WTC11 (cell line): Measurements from ENCODE around the gene METTL6. TPM values are rescaled to one million over a fixed set of nuclear protein-coding genes. Genes with fewer than 3 reads are reported as not detected.

Experiments
- ATAC-seq: fragments of 200-7000 bp; cut with Tn5 transposase; 2 replicates; pipeline ENCODE4 v1.10.0; 2021; ENCODE audit warnings: mild to moderate bottlenecking, moderate library complexity
- CTCF ChIA-PET: fragments of 300-600 bp; sonication (Branson Sonifier 250); formaldehyde crosslinking; loops from one replicate; lab custom pipeline; 2021; ENCODE audit warnings: antibody characterized with exemption; lab: Charles Lee
- POLR2A ChIA-PET: fragments of 350-600 bp; sonication (Branson Sonifier 250); formaldehyde crosslinking; loops from one replicate; lab custom pipeline; 2021; ENCODE audit warnings: antibody characterized with exemption; lab: Charles Lee
- DNase-seq: peaks from one replicate; pipeline ENCODE4 v3.0.0; 2021; ENCODE audit warnings: low spot score
- H3K27ac Mint-ChIP-seq: 2 replicates; pipeline ENCODE4 v1.8.0; 2021; ENCODE audit warnings: mixed read lengths
- H3K27me3 Mint-ChIP-seq: 2 replicates; pipeline ENCODE4 v1.8.0; 2021; ENCODE audit warnings: low read depth, mild to moderate bottlenecking, moderate library complexity, mixed read lengths
- H3K36me3 Mint-ChIP-seq: 2 replicates; pipeline ENCODE4 v1.8.0; 2021; ENCODE audit warnings: mixed read lengths
- H3K4me1 Mint-ChIP-seq: 2 replicates; pipeline ENCODE4 v1.8.0; 2022; ENCODE audit warnings: mixed read lengths
- H3K4me3 Mint-ChIP-seq: 2 replicates; pipeline ENCODE4 v1.8.0; 2021; ENCODE audit warnings: mild to moderate bottlenecking, moderate library complexity, mixed read lengths
- H3K9me3 Mint-ChIP-seq: 2 replicates; pipeline ENCODE4 v1.8.0; 2021; ENCODE audit warnings: mixed read lengths
- CREB1 ChIP-seq: sonication (generic); formaldehyde crosslinking; IDR thresholded peaks from 2 replicates; pipeline ENCODE4 v1.8.0; 2023; ENCODE audit warnings: mild to moderate bottlenecking, missing genetic modification reagents
- FOXK1 ChIP-seq: sonication (generic); formaldehyde crosslinking; IDR thresholded peaks from 2 replicates; pipeline ENCODE4 v1.8.0; 2022; ENCODE audit warnings: mild to moderate bottlenecking, moderate library complexity, missing genetic modification reagents
- FOXP1 ChIP-seq: sonication (generic); formaldehyde crosslinking; IDR thresholded peaks from 2 replicates; pipeline ENCODE4 v1.8.0; 2022; ENCODE audit warnings: missing genetic modification reagents, mild to moderate bottlenecking, moderate library complexity, borderline replicate concordance
- MYBL2 ChIP-seq: sonication (generic); formaldehyde crosslinking; IDR thresholded peaks from 2 replicates; pipeline ENCODE4 v1.8.1; 2023; ENCODE audit warnings: mild to moderate bottlenecking, moderate library complexity, missing genetic modification reagents
- NFYB ChIP-seq: sonication (generic); formaldehyde crosslinking; conservative IDR thresholded peaks from 2 replicates; pipeline ENCODE4 v1.8.0; 2022; ENCODE audit warnings: low read depth, missing genetic modification reagents
- NR3C1 ChIP-seq: sonication (generic); formaldehyde crosslinking; conservative IDR thresholded peaks from 2 replicates; pipeline ENCODE4 v1.8.1; 2023; ENCODE audit warnings: low read depth, mild to moderate bottlenecking, missing genetic modification reagents
- OVOL2 ChIP-seq: fragments of 250-450 bp; sonication (Bioruptor Pico); IDR thresholded peaks from 2 replicates; pipeline ENCODE4 v1.9.0; 2021; ENCODE audit warnings: mild to moderate bottlenecking, borderline replicate concordance
- PRRX2 ChIP-seq: fragments of 250-450 bp; sonication (Bioruptor Pico); IDR thresholded peaks from 2 replicates; pipeline ENCODE4 v1.8.0; 2021; ENCODE audit warnings: mild to moderate bottlenecking
- RORB ChIP-seq: fragments of 250-450 bp; sonication (Bioruptor Pico); IDR thresholded peaks from 2 replicates; pipeline ENCODE4 v1.9.0; 2021; ENCODE audit warnings: mild to moderate bottlenecking
- ZNF219 ChIP-seq: sonication (generic); formaldehyde crosslinking; IDR thresholded peaks from 2 replicates; pipeline ENCODE4 v1.8.0; 2023; ENCODE audit warnings: missing genetic modification reagents, mild to moderate bottlenecking, borderline replicate concordance
- ZNF263 ChIP-seq: sonication (generic); formaldehyde crosslinking; IDR thresholded peaks from 2 replicates; pipeline ENCODE4 v1.8.1; 2022; ENCODE audit warnings: low read depth, mild to moderate bottlenecking, moderate library complexity, missing genetic modification reagents
- ZNF671 ChIP-seq: fragments of 250-450 bp; sonication (Bioruptor Pico); IDR thresholded peaks from 2 replicates; pipeline ENCODE4 v1.8.0; 2021; ENCODE audit warnings: mild to moderate bottlenecking
- total RNA-seq: library from RNA; stranded (reverse); gene quantifications from 3 replicates; pipeline ENCODE4 v1.2.3, GENCODE V29; 2021
- TF ChIP-seq, protein P1 (sequence below): sonication (generic); formaldehyde crosslinking; IDR thresholded peaks from 2 replicates; pipeline ENCODE4 v1.8.1; 2023; ENCODE audit warnings: mild to moderate bottlenecking, missing genetic modification reagents
- TF ChIP-seq, protein P2 (sequence below): sonication (generic); formaldehyde crosslinking; IDR thresholded peaks from 2 replicates; pipeline ENCODE4 v1.8.0; 2023; ENCODE audit warnings: mild to moderate bottlenecking, missing genetic modification reagents
- TF ChIP-seq, protein P3 (sequence below): fragments of 250-450 bp; sonication (Bioruptor Pico); IDR thresholded peaks from 2 replicates; pipeline ENCODE4 v1.9.0; 2021; ENCODE audit warnings: mild to moderate bottlenecking
- TF ChIP-seq, protein P4 (sequence below): sonication (generic); formaldehyde crosslinking; conservative IDR thresholded peaks from 2 replicates; pipeline ENCODE4 v1.8.1; 2022; ENCODE audit warnings: mild to moderate bottlenecking, missing genetic modification reagents
- TF ChIP-seq, protein P5 (sequence below): sonication (generic); formaldehyde crosslinking; IDR thresholded peaks from 2 replicates; pipeline ENCODE4 v1.8.1; 2022; ENCODE audit warnings: missing genetic modification reagents, borderline replicate concordance
- TF ChIP-seq, protein P6 (sequence below): sonication (generic); formaldehyde crosslinking; IDR thresholded peaks from 2 replicates; pipeline ENCODE4 v1.8.1; 2022; ENCODE audit warnings: low read depth, mild to moderate bottlenecking, moderate library complexity, missing genetic modification reagents, borderline replicate concordance

The METTL6 gene
- total RNA-seq, 1 experiment from 2014 or later, result 13.7 TPM

DNA sequence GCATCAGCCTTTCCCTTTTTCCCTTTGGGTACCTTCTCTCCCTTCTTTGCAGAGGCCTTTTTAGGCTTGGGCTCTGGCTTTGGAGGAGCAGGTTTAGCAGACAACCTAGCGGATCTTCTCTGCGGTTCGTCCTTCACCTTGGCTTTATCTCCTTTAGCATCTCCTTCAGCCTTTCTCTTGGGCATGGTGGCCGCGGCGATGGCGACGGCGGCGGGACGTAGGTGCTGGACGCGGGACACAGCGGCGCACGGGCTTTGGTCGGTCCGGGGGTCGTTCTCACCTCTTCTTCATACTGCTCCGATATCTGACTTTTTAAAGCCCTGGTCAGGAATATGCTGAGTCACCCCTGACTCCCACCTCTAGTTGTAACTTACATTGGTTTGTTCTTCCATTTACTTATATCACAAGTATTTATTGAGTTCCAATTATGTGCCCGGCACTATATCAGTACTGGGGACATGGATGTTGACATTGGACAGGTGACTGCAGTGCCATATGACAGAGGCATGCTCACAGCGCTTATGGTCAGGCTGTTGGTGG lies 51.8 kb downstream of the METTL6 start:
- no peak for ATAC-seq
- H3K27me3 Mint-ChIP-seq, result peaks cover 2% of the 10 kb centered on the region; the same call in 1 of the 2 replicates
- H3K4me1 Mint-ChIP-seq, result peaks cover 5% of the 10 kb centered on the region; the same call in 1 of the 2 replicates
- H3K27ac Mint-ChIP-seq, result peak overlapping the region; percentile 4; the same call in 1 of the 2 replicates
- no peaks in the 10 kb centered on the region for H3K9me3 Mint-ChIP-seq
- no peak overlapping the region for H3K4me3 Mint-ChIP-seq
- no peaks in the 10 kb centered on the region for H3K36me3 Mint-ChIP-seq
- POLR2A ChIA-PET, result no interaction called here
- no peak for DNase-seq
- CTCF ChIA-PET, result no interaction called here
- no peak for TF ChIP-seq ZNF671 (CRISPR knock-in tag)
- no peak for TF ChIP-seq NFYB (CRISPR knock-in tag)
- TF ChIP-seq CREB1 (CRISPR knock-in tag), result no peak
- no peak for TF ChIP-seq RORB
- no peak for TF ChIP-seq FOXK1 (CRISPR knock-in tag)
- TF ChIP-seq FOXP1, result no peak
- TF ChIP-seq, protein P1, sequence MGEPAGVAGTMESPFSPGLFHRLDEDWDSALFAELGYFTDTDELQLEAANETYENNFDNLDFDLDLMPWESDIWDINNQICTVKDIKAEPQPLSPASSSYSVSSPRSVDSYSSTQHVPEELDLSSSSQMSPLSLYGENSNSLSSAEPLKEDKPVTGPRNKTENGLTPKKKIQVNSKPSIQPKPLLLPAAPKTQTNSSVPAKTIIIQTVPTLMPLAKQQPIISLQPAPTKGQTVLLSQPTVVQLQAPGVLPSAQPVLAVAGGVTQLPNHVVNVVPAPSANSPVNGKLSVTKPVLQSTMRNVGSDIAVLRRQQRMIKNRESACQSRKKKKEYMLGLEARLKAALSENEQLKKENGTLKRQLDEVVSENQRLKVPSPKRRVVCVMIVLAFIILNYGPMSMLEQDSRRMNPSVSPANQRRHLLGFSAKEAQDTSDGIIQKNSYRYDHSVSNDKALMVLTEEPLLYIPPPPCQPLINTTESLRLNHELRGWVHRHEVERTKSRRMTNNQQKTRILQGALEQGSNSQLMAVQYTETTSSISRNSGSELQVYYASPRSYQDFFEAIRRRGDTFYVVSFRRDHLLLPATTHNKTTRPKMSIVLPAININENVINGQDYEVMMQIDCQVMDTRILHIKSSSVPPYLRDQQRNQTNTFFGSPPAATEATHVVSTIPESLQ (CRISPR knock-in tag), result no peak
- TF ChIP-seq, protein P2, sequence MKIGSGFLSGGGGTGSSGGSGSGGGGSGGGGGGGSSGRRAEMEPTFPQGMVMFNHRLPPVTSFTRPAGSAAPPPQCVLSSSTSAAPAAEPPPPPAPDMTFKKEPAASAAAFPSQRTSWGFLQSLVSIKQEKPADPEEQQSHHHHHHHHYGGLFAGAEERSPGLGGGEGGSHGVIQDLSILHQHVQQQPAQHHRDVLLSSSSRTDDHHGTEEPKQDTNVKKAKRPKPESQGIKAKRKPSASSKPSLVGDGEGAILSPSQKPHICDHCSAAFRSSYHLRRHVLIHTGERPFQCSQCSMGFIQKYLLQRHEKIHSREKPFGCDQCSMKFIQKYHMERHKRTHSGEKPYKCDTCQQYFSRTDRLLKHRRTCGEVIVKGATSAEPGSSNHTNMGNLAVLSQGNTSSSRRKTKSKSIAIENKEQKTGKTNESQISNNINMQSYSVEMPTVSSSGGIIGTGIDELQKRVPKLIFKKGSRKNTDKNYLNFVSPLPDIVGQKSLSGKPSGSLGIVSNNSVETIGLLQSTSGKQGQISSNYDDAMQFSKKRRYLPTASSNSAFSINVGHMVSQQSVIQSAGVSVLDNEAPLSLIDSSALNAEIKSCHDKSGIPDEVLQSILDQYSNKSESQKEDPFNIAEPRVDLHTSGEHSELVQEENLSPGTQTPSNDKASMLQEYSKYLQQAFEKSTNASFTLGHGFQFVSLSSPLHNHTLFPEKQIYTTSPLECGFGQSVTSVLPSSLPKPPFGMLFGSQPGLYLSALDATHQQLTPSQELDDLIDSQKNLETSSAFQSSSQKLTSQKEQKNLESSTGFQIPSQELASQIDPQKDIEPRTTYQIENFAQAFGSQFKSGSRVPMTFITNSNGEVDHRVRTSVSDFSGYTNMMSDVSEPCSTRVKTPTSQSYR (CRISPR knock-in tag), result no peak
- no peak for TF ChIP-seq PRRX2
- TF ChIP-seq, protein P3, sequence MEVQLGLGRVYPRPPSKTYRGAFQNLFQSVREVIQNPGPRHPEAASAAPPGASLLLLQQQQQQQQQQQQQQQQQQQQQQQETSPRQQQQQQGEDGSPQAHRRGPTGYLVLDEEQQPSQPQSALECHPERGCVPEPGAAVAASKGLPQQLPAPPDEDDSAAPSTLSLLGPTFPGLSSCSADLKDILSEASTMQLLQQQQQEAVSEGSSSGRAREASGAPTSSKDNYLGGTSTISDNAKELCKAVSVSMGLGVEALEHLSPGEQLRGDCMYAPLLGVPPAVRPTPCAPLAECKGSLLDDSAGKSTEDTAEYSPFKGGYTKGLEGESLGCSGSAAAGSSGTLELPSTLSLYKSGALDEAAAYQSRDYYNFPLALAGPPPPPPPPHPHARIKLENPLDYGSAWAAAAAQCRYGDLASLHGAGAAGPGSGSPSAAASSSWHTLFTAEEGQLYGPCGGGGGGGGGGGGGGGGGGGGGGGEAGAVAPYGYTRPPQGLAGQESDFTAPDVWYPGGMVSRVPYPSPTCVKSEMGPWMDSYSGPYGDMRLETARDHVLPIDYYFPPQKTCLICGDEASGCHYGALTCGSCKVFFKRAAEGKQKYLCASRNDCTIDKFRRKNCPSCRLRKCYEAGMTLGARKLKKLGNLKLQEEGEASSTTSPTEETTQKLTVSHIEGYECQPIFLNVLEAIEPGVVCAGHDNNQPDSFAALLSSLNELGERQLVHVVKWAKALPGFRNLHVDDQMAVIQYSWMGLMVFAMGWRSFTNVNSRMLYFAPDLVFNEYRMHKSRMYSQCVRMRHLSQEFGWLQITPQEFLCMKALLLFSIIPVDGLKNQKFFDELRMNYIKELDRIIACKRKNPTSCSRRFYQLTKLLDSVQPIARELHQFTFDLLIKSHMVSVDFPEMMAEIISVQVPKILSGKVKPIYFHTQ (CRISPR knock-in tag), result no peak
- TF ChIP-seq MYBL2, result no peak
- TF ChIP-seq, protein P4, sequence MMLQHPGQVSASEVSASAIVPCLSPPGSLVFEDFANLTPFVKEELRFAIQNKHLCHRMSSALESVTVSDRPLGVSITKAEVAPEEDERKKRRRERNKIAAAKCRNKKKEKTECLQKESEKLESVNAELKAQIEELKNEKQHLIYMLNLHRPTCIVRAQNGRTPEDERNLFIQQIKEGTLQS, result no peak
- TF ChIP-seq ZNF263 (CRISPR knock-in tag), result no peak
- no peak for TF ChIP-seq ZNF219 (CRISPR knock-in tag)
- TF ChIP-seq, protein P5, sequence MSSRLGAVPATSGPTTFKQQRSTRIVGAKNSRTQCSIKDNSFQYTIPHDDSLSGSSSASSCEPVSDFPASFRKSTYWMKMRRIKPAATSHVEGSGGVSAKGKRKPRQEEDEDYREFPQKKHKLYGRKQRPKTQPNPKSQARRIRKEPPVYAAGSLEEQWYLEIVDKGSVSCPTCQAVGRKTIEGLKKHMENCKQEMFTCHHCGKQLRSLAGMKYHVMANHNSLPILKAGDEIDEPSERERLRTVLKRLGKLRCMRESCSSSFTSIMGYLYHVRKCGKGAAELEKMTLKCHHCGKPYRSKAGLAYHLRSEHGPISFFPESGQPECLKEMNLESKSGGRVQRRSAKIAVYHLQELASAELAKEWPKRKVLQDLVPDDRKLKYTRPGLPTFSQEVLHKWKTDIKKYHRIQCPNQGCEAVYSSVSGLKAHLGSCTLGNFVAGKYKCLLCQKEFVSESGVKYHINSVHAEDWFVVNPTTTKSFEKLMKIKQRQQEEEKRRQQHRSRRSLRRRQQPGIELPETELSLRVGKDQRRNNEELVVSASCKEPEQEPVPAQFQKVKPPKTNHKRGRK (CRISPR knock-in tag), result no peak
- TF ChIP-seq OVOL2 (CRISPR knock-in tag), result no peak
- TF ChIP-seq, protein P6, sequence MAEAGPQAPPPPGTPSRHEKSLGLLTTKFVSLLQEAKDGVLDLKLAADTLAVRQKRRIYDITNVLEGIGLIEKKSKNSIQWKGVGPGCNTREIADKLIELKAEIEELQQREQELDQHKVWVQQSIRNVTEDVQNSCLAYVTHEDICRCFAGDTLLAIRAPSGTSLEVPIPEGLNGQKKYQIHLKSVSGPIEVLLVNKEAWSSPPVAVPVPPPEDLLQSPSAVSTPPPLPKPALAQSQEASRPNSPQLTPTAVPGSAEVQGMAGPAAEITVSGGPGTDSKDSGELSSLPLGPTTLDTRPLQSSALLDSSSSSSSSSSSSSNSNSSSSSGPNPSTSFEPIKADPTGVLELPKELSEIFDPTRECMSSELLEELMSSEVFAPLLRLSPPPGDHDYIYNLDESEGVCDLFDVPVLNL (CRISPR knock-in tag), result no peak
- TF ChIP-seq NR3C1 (CRISPR knock-in tag), result no peak
